Ishikawa (cell line): ENCODE results near the gene PDZD2.

ENCODE experiments used
- CEBPB ChIP-seq: IDR thresholded peaks from 2 replicates; pipeline ENCODE4 v1.6.1; 2012
- CREB1 ChIP-seq: IDR thresholded peaks from 2 replicates; pipeline ENCODE4 v1.6.1; 2012; ENCODE audit warnings: low read depth
- EGR1 ChIP-seq: IDR thresholded peaks from 2 replicates; pipeline ENCODE4 v1.6.1; 2012
- EP300 ChIP-seq: IDR thresholded peaks from 2 replicates; pipeline ENCODE4 v1.6.1; 2012; ENCODE audit warnings: borderline replicate concordance
- FOXM1 ChIP-seq: IDR thresholded peaks from 2 replicates; pipeline ENCODE4 v1.6.1; 2012; ENCODE audit warnings: low read depth, borderline replicate concordance
- MAX ChIP-seq: IDR thresholded peaks from 2 replicates; pipeline ENCODE4 v1.6.1; 2012
- NFIC ChIP-seq: IDR thresholded peaks from 2 replicates; pipeline ENCODE4 v1.6.1; 2012
- RAD21 ChIP-seq: IDR thresholded peaks from 2 replicates; pipeline ENCODE4 v1.6.1; 2012; ENCODE audit warnings: low read depth
- REST ChIP-seq: IDR thresholded peaks from 2 replicates; pipeline ENCODE4 v1.6.1; 2012; ENCODE audit warnings: low read depth, mild to moderate bottlenecking
- TAF1 ChIP-seq: IDR thresholded peaks from 2 replicates; pipeline ENCODE4 v1.6.1; 2012; ENCODE audit warnings: low read depth, mild to moderate bottlenecking
- TCF12 ChIP-seq: IDR thresholded peaks from 2 replicates; pipeline ENCODE4 v1.6.1; 2012; ENCODE audit warnings: low read depth
- TEAD4 ChIP-seq: IDR thresholded peaks from 2 replicates; pipeline ENCODE4 v1.6.1; 2012
- USF1 ChIP-seq: IDR thresholded peaks from 2 replicates; pipeline ENCODE4 v1.6.1; 2012
- YY1 ChIP-seq: IDR thresholded peaks from 2 replicates; pipeline ENCODE4 v1.6.1; 2012; ENCODE audit warnings: low read depth
- ZBTB7A ChIP-seq: IDR thresholded peaks from 2 replicates; pipeline ENCODE4 v1.6.1; 2012; ENCODE audit warnings: low read depth

PDZD2 gene

GRCh38 chr5:32099486-32100035, 460.6 kb downstream of the PDZD2 start:
- TF ChIP-seq TCF12 (no peak), USF1 (no peak), MAX (no peak), EGR1 (no peak), FOXM1 (no peak), RAD21 (no peak), TEAD4 (no peak), ZBTB7A (no peak), YY1 (no peak), CREB1 (no peak), CEBPB (no peak), TAF1 (no peak), REST (no peak), EP300 (no peak), NFIC (no peak)

- TF ChIP-seq ZBTB7A (no peak), MAX (no peak), EP300 (no peak), TEAD4 (no peak), RAD21 (no peak), NFIC (no peak), REST (no peak), YY1 (no peak), EGR1 (no peak), USF1 (no peak), FOXM1 (no peak), TCF12 (no peak), CREB1 (no peak), CEBPB (no peak), TAF1 (no peak)
These were observed 461.3 kb downstream of the PDZD2 start for GRCh38 chr5:32100230-32100629.

GRCh38 chr5:32100691-32101302, 461.9 kb downstream of the PDZD2 start:
- TF ChIP-seq CEBPB, result no peak

GRCh38 chr5:32102254-32102986, 463.5 kb downstream of the PDZD2 start:
- TF ChIP-seq TCF12 (no peak), TAF1 (no peak), ZBTB7A (no peak)

GRCh38 chr5:32103521-32103920, 464.6 kb downstream of the PDZD2 start:
- TF ChIP-seq FOXM1 (no peak), NFIC (no peak), ZBTB7A (no peak), RAD21 (no peak), TAF1 (no peak), EP300 (no peak), MAX (no peak), REST (no peak), USF1 (no peak), TCF12 (no peak), TEAD4 (no peak), CEBPB (no peak)
